GM19193 (cell line): Measurements from ENCODE around the gene ATXN7.

Source experiments
- POLR2A ChIP-seq: IDR thresholded peaks from 4 replicates; pipeline ENCODE4 v1.6.1; 2011; ENCODE audit not compliant: insufficient read depth, insufficient read length; ENCODE audit errors: extremely low read depth

The ATXN7 gene

GRCh38 chr3:64039332-64039731 lies 175.7 kb downstream of the ATXN7 start:
- no peak for TF ChIP-seq POLR2A

DNA sequence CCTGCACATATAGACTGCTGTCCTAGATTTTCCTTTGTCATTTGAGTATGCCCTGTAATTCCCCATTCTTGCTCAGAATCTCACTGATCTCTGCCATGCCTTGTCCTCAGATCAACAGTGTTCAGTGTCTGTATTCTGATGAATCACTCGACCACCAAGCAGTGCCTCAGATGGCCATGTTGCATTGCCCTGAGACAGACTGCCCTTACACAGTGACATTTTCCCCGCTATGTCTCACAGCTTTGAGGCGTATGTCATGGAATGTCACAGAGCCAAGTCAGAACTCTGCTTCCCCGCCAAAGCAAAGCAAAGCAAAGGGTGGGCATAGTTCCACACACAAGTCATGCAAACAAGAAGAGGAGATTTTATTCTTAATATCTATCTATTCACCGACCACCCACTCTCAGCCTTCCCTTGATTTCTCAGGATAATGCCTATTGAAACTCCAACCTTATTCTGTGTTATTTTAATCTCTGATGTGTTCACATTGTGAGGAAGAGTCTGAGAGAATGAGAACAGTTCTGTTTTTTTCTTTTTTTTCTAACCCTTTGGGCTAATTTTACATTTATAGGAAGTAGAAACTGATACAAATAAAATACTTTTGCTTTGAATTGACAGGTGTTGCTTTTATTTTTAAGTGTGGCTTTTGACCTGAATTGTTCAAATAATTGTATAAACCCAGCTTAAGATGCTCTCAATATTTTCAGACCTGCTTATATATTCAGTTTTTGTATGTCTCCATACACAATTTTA lies 176.5 kb downstream of the ATXN7 start:
- no peak for TF ChIP-seq POLR2A

GRCh38 chr3:64042952-64043351 lies 179.3 kb downstream of the ATXN7 start:
- no peak for TF ChIP-seq POLR2A

DNA sequence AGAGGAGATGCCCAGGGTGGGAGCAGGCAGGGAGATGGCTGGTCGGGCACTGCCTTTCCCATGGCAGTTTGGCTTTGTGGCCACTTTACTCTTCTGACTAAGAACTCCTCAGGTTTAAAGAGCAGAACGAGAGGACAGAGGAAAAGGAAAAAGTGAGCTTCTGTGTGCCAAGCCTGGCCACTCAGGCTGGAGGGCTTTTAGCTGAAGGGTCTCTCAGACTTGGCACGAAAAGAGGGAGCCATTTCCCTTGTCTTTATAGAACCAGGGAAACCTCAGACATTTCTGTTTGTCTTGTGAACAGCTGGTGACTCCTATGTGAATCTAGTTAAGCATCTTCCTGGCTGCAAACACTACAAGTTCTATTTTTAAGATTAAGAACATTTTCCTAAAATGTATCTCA lies 182.9 kb downstream of the ATXN7 start:
- TF ChIP-seq POLR2A, result no peak

- TF ChIP-seq POLR2A, result no peak
Observed at GRCh38 chr3:64046996-64047594, 183.4 kb downstream of the ATXN7 start.

- no peak for TF ChIP-seq POLR2A
Observed at GRCh38 chr3:64047787-64048186, 184.1 kb downstream of the ATXN7 start.

GRCh38 chr3:64048631-64049061 lies 185.0 kb downstream of the ATXN7 start:
- no peak for TF ChIP-seq POLR2A

DNA sequence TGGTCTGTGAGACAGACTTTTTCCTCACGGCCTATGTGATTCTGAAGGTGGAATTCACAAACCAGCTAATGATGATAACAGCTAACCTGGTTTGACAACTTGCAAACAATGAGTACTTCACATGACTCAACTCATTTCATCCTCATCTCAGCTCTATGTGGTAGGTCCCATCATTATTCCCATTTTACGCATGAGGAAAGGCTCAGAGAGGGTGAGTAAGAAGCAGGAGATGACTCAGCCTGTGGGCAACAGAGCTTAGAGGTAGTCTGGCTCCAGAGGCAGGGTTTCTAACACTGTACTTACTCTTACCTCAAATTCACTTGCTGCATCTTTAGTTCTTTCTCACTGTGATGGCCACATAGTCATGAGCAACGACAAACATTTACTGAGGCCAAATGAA lies 185.5 kb downstream of the ATXN7 start:
- TF ChIP-seq POLR2A, result no peak

GRCh38 chr3:64049832-64050231 lies 186.2 kb downstream of the ATXN7 start:
- TF ChIP-seq POLR2A, result no peak
